HG02642 (cell line): Measurements from ENCODE around the gene MAML3.

Experiments
- ATAC-seq: cut with Tn5 transposase; IDR thresholded peaks from one replicate; pipeline ENCODE4 v1.9.1; 2021; ENCODE audit warnings: mild to moderate bottlenecking; ENCODE audit not compliant: unreplicated experiment, poor library complexity

The MAML3 gene

GRCh38 chr4:140153718-140154571 is at the start of gene MAML3:
MAML3 (minus strand) TSS chr4:140154184; CDS start chr4:140153327, 857 bp downstream.
- peak; percentile 77 for ATAC-seq

GRCh38 chr4:140198942-140199341 is 45.0 kb upstream of the MAML3 start:
- no peak for ATAC-seq

- no peak for ATAC-seq
These were observed 41.8 kb upstream of the MAML3 start for GRCh38 chr4:140195806-140196205.

- no peak for ATAC-seq
These were observed 35.8 kb upstream of the MAML3 start for GRCh38 chr4:140189805-140190204.

- ATAC-seq: no peak
These were observed 35.0 kb upstream of the MAML3 start for GRCh38 chr4:140188975-140189374.

GRCh38 chr4:140187316-140187695 is 33.3 kb upstream of the MAML3 start:
- ATAC-seq: no peak

- no peak for ATAC-seq
These were observed 32.8 kb upstream of the MAML3 start for GRCh38 chr4:140186651-140187315.

GRCh38 chr4:140186082-140186438 is 32.1 kb upstream of the MAML3 start:
- no peak for ATAC-seq

- no peak for ATAC-seq
These were observed 31.6 kb upstream of the MAML3 start for GRCh38 chr4:140185412-140186081.

- ATAC-seq: no peak
These were observed 29.3 kb upstream of the MAML3 start for GRCh38 chr4:140183270-140183669.

GRCh38 chr4:140180577-140180976 is 26.6 kb upstream of the MAML3 start:
- ATAC-seq: no peak

- ATAC-seq: no peak
These were observed 22.8 kb upstream of the MAML3 start for GRCh38 chr4:140176735-140177134.

- no peak for ATAC-seq
These were observed 20.6 kb upstream of the MAML3 start for GRCh38 chr4:140174543-140174942.

- ATAC-seq: no peak
These were observed 19.0 kb upstream of the MAML3 start for GRCh38 chr4:140172960-140173359.

- ATAC-seq: no peak
These were observed 16.3 kb upstream of the MAML3 start for GRCh38 chr4:140170299-140170698.

- ATAC-seq: no peak
These were observed 15.0 kb upstream of the MAML3 start for GRCh38 chr4:140168936-140169335.

- ATAC-seq: no peak
These were observed 14.5 kb upstream of the MAML3 start for GRCh38 chr4:140168474-140168873.

- no peak for ATAC-seq
These were observed 9.2 kb upstream of the MAML3 start for GRCh38 chr4:140163029-140163810.

- no peak for ATAC-seq
These were observed 8.6 kb upstream of the MAML3 start for GRCh38 chr4:140162596-140162995.

- no peak for ATAC-seq
These were observed 4.5 kb upstream of the MAML3 start for GRCh38 chr4:140158365-140159030.
